PC-9 (cell line): ENCODE data around the gene MYMX. TPM values are rescaled to one million over a fixed set of nuclear protein-coding genes. Genes with fewer than 3 reads are reported as not detected.

ENCODE experiments used
- BruUV-seq: library from RNA; stranded (reverse); fragments of 400-500 nt; replicated peaks from 2 replicates; lab custom pipeline; 2021; lab: Mats Ljungman, UMichigan
- CTCF ChIA-PET: fragments of 300-600 bp; sonication (Branson Sonifier 250); formaldehyde crosslinking; loops from one replicate; lab custom pipeline; 2022; ENCODE audit warnings: antibody characterized with exemption; lab: Charles Lee
- POLR2A ChIA-PET: fragments of 300-600 bp; sonication (Branson Sonifier 250); formaldehyde crosslinking; loops from one replicate; lab custom pipeline; 2022; ENCODE audit warnings: antibody characterized with exemption; ENCODE audit not compliant: unreplicated experiment; lab: Charles Lee
- DNase-seq, 2 experiments: peaks; one replicate each; pipeline versions ENCODE4 v3.0.0 to v3.0.0-alpha.2; 2015 to 2022; ENCODE audit warnings: mixed read lengths in 1 of 2
- H2AFZ ChIP-seq: fragments of 200-600 bp; sonication (generic); 2 replicates; pipeline ENCODE4 v1.8.1; 2017; ENCODE audit warnings: antibody characterized with exemption
- H3F3A ChIP-seq: fragments of 200-600 bp; sonication (generic); 2 replicates; pipeline ENCODE4 v1.8.1; 2017; ENCODE audit warnings: antibody characterized with exemption, mild to moderate bottlenecking, low read depth; ENCODE audit not compliant: insufficient read depth
- H3K27ac ChIP-seq: fragments of 200-600 bp; sonication (generic); 2 replicates; pipeline ENCODE4 v1.6.1; 2016; ENCODE audit warnings: mixed run types
- H3K27me3 ChIP-seq: fragments of 200-600 bp; sonication (generic); 2 replicates; pipeline ENCODE4 v1.6.1; 2016; ENCODE audit warnings: low read depth, mixed run types; ENCODE audit not compliant: insufficient read depth
- H3K36me3 ChIP-seq: fragments of 200-600 bp; sonication (generic); 2 replicates; pipeline ENCODE4 v1.6.1; 2016; ENCODE audit warnings: low read depth, mixed run types
- H3K4me1 ChIP-seq: fragments of 200-600 bp; sonication (generic); replicated peaks from 2 replicates; pipeline ENCODE4 v1.6.1; 2016; ENCODE audit warnings: mixed run types; ENCODE audit not compliant: insufficient read depth
- H3K4me2 ChIP-seq: fragments of 200-600 bp; sonication (generic); 2 replicates; pipeline ENCODE4 v1.6.1; 2017; ENCODE audit warnings: mixed run types
- H3K4me3 ChIP-seq: fragments of 200-600 bp; sonication (generic); 2 replicates; pipeline ENCODE4 v1.6.1; 2016; ENCODE audit warnings: mixed run types
- H3K79me2 ChIP-seq: fragments of 200-600 bp; sonication (generic); 2 replicates; pipeline ENCODE4 v1.6.1; 2017; ENCODE audit warnings: low read depth, mixed run types
- H3K9me2 ChIP-seq: fragments of 200-600 bp; sonication (generic); 2 replicates; pipeline ENCODE4 v1.8.1; 2017; ENCODE audit warnings: mild to moderate bottlenecking; ENCODE audit not compliant: insufficient read depth
- H3K9me3 ChIP-seq: fragments of 200-600 bp; sonication (generic); 2 replicates; pipeline ENCODE4 v1.8.1; 2016; ENCODE audit warnings: low read depth; ENCODE audit not compliant: insufficient read depth
- H4K20me1 ChIP-seq: fragments of 200-600 bp; sonication (generic); 2 replicates; pipeline ENCODE4 v1.8.1; 2017; ENCODE audit not compliant: insufficient read depth
- EZH2 ChIP-seq: fragments of 200-600 bp; sonication (generic); IDR thresholded peaks from 2 replicates; pipeline ENCODE4 v1.8.0; 2017; ENCODE audit warnings: antibody characterized with exemption, low read depth
- intact Hi-C: fragments of 100-400 bp; cut with micrococcal nuclease; formaldehyde crosslinking; loops from one replicate; pipeline ENCODE4 v1.10.0; 2022; ENCODE audit not compliant: unreplicated experiment
- total RNA-seq: library from RNA; stranded (reverse); gene quantifications from 2 replicates; pipeline ENCODE4 v1.2.3, GENCODE V29; 2021
- TF ChIP-seq, protein P1 (sequence below): fragments of 200-600 bp; sonication (generic); conservative IDR thresholded peaks from 2 replicates; pipeline ENCODE4 v1.6.1; 2017; ENCODE audit warnings: mixed run types, antibody characterized with exemption, mild to moderate bottlenecking, moderate library complexity

The MYMX gene
- total RNA-seq, 1 experiment from 2014 or later = not detected

DNA sequence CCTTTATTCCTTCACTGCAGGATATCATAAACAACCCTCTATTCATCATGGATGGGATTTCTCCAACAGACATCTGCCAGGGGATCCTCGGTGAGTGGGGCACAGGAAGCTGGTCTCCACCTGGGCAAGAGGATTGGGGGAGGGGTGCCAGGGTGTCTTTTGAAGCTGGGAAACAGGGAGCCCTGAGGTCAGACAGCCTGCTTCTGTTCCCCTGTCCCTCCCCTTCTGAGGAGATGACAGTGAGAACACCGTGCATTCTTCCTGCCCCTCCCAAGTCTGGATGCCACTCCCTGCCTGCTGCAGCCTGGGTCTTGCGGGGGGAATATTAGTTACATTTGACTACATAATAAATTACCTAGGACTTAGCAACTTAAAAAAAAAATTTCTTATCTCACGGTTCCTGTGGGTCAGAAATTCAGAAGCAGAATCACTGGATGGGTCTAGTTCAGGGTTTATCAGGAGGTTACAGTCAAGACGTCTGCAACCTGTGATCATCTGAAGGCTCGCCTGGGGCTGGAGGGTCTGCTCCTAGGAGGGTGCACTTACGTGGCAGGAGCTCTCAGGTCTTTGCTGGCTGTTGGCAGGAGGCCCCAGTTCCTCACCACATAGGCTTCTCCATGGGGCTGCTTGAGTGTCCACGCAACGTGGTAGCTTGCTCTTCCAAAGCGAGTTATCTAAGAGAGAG is 46.7 kb upstream of the MYMX start:
- H3K4me3 ChIP-seq = no peak overlapping the region

DNA sequence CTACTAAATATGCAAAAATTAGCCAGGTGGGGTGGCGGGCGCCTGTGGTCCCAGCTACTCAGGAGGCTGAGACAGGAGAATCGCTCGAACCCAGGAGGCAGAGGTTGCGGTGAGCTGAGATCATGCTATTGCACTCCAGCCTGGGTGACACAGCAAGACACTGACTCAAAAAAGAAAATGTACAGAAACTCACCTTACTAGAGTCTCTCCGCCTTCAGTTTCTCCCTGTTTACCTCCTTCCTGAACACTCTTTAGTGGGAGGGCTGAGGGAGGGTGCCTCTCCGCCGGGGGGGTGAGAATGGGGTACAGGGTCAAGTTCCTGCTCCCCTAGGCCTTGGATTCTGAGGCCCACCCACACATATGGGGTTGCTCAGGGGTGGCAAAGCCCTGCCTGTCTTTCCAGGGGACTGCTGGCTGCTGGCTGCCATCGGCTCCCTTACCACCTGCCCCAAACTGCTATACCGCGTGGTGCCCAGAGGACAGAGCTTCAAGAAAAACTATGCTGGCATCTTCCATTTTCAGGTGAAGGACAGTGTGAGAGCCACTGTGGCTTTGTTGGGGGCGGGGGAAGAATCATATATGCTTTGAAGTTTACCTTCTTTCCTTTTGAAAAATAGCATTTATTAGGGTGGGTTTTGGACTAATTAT is 44.7 kb upstream of the MYMX start:
- Histone ChIP-seq H4K20me1 (no peaks in the 10 kb centered on the region), H3F3A (no peaks in the 10 kb centered on the region), H3K4me3 (no peak overlapping the region), H3K27me3 (0 out of 2 replicates have a peak, but pooled peaks cover 10% of the 10 kb centered on the region), H3K4me2 (no peak overlapping the region), H3K27ac (no peak overlapping the region), H2AFZ (no peak overlapping the region), H3K79me2 (no peaks in the 10 kb centered on the region), H3K4me1 (no peaks in the 10 kb centered on the region), H3K9me3 (no peaks in the 10 kb centered on the region), H3K36me3 (no peaks in the 10 kb centered on the region), H3K9me2 (no peaks in the 10 kb centered on the region)
- intact Hi-C loops = loop anchor here (1.0 to 2.0 kb wide), 5 partner anchors 49 to 85 kb away; partner anchors contain the start of genes HSP90AB1 and SLC35B2
- ChIA-PET POLR2A (interaction anchor here (0.8 kb wide), 1 partner anchor 142 kb away, joined by 13 read pairs; no protein-coding TSS in a partner anchor), CTCF (interaction anchor here (0.9 to 1.2 kb wide), 2 partner anchors 29 to 47 kb away, joined by 3 read pairs; no protein-coding TSS in a partner anchor)
- BruUV-seq = no TSS peak
- no peak for DNase-seq
- TF ChIP-seq, protein P1, sequence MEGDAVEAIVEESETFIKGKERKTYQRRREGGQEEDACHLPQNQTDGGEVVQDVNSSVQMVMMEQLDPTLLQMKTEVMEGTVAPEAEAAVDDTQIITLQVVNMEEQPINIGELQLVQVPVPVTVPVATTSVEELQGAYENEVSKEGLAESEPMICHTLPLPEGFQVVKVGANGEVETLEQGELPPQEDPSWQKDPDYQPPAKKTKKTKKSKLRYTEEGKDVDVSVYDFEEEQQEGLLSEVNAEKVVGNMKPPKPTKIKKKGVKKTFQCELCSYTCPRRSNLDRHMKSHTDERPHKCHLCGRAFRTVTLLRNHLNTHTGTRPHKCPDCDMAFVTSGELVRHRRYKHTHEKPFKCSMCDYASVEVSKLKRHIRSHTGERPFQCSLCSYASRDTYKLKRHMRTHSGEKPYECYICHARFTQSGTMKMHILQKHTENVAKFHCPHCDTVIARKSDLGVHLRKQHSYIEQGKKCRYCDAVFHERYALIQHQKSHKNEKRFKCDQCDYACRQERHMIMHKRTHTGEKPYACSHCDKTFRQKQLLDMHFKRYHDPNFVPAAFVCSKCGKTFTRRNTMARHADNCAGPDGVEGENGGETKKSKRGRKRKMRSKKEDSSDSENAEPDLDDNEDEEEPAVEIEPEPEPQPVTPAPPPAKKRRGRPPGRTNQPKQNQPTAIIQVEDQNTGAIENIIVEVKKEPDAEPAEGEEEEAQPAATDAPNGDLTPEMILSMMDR = no peak
- no peak for TF ChIP-seq EZH2

More for the DNA sequence above, 46.7 kb upstream of the MYMX start:
- intact Hi-C loops = no loop called here
- H3K9me3 ChIP-seq = no peaks in the 10 kb centered on the region
- CTCF ChIA-PET = no interaction called here
- H3K9me2 ChIP-seq = no peaks in the 10 kb centered on the region
- H2AFZ ChIP-seq = no peak overlapping the region
- no TSS peak for BruUV-seq
- no peaks in the 10 kb centered on the region for H3K36me3 ChIP-seq
- peaks cover 13% of the 10 kb centered on the region; the same call in 1 of the 2 replicates for H3K27me3 ChIP-seq
- no peaks in the 10 kb centered on the region for H4K20me1 ChIP-seq
- no peak overlapping the region for H3K27ac ChIP-seq
- no peak for DNase-seq
- H3F3A ChIP-seq = no peaks in the 10 kb centered on the region
- no peak for TF ChIP-seq EZH2
- TF ChIP-seq, protein P1 = no peak
- POLR2A ChIA-PET = no interaction called here
- no peak overlapping the region for H3K4me2 ChIP-seq
- H3K4me1 ChIP-seq = no peaks in the 10 kb centered on the region
- H3K79me2 ChIP-seq = no peaks in the 10 kb centered on the region

GRCh38 chr6:44172731-44173500 is 43.8 kb upstream of the MYMX start:
- ChIA-PET POLR2A (interaction anchor here (0.5 to 0.8 kb wide), 3 partner anchors 74 to 141 kb away, joined by 5 to 13 read pairs (median 6); partner anchors contain the start of gene HSP90AB1), CTCF (interaction anchor here (0.7 to 1.2 kb wide), 3 partner anchors 28 to 84 kb away, joined by 3 to 14 read pairs (median 3); no protein-coding TSS in a partner anchor)
- Histone ChIP-seq H3K36me3 (no peaks in the 10 kb centered on the region), H4K20me1 (no peaks in the 10 kb centered on the region), H3K27me3 (0 out of 2 replicates have a peak, but pooled peaks cover 10% of the 10 kb centered on the region), H3K9me3 (no peaks in the 10 kb centered on the region), H2AFZ (no peak overlapping the region), H3K27ac (no peak overlapping the region), H3F3A (peaks cover 3% of the 10 kb centered on the region; the same call in 1 of the 2 replicates), H3K4me2 (0 out of 2 replicates have a peak overlapping the region, but pooled peaks have one; percentile 27), H3K79me2 (no peaks in the 10 kb centered on the region), H3K9me2 (no peaks in the 10 kb centered on the region), H3K4me3 (no peak overlapping the region), H3K4me1 (no peaks in the 10 kb centered on the region)
- no peak for TF ChIP-seq EZH2
- TF ChIP-seq, protein P1 = peak; percentile 92
- peak; percentile 67 to 74 for DNase-seq
- intact Hi-C loops = loop anchor here (1.0 to 2.0 kb wide), 5 partner anchors 48 to 84 kb away; partner anchors contain the start of genes HSP90AB1 and SLC35B2
- BruUV-seq = no TSS peak
